Measurements from ENCODE around the gene STX18. TPM values are rescaled to one million over a fixed set of nuclear protein-coding genes. Genes with fewer than 3 reads are reported as not detected.
"Not testable (repeated sequence)": the region's sequence is repeated elsewhere in the genome, so short reads cannot be mapped to it uniquely, and the experiment has no call there.

Gene STX18
- 18.2 TPM for total RNA-seq
- long read RNA-seq, transcript STX18-201 (11 exons, 2,138 nt) = major isoform, 58 of 61 reads
- long read RNA-seq, partial matches to known transcripts = 1 of 61 reads
- long read RNA-seq, other reads (novel, unspliced or antisense) = 2 of 61 reads

GRCh38 chr4:4541661-4542570 lies at the start of gene STX18:
TSS of gene STX18 (minus strand) at chr4:4542048. CDS start at chr4:4541964, 84 bp downstream.
- peak; percentile 99 for ATAC-seq
- peak; percentile 91 for DNase-seq
- intact Hi-C loops (cut with micrococcal nuclease) = no loop called here

GRCh38 chr4:4591071-4591470 lies 49.2 kb upstream of the STX18 start:
- ATAC-seq (no peak), DNase-seq (no peak)
- intact Hi-C loops (cut with micrococcal nuclease) = no loop called here

- intact Hi-C loops (cut with micrococcal nuclease) = no loop called here
- no peak for DNase-seq
- ATAC-seq = no peak
These were observed 48.7 kb upstream of the STX18 start for GRCh38 chr4:4590546-4590945.

GRCh38 chr4:4585012-4585670 lies 43.3 kb upstream of the STX18 start:
- DNase-seq (no peak), ATAC-seq (no peak)
- intact Hi-C loops (cut with micrococcal nuclease) = no loop called here

- no peak for ATAC-seq
- intact Hi-C loops (cut with micrococcal nuclease) = no loop called here
- no peak for DNase-seq
These were observed 41.8 kb upstream of the STX18 start for GRCh38 chr4:4583606-4584005.

GRCh38 chr4:4582653-4583052 lies 40.8 kb upstream of the STX18 start:
- ATAC-seq (no peak), DNase-seq (no peak)
- intact Hi-C loops (cut with micrococcal nuclease) = no loop called here

GRCh38 chr4:4580494-4580893 lies 38.6 kb upstream of the STX18 start:
- intact Hi-C loops (cut with micrococcal nuclease) = no loop called here
- DNase-seq (no peak), ATAC-seq (no peak)

GRCh38 chr4:4578981-4579380 lies 37.1 kb upstream of the STX18 start:
- ATAC-seq (no peak), DNase-seq (no peak)
- intact Hi-C loops (cut with micrococcal nuclease) = no loop called here

GRCh38 chr4:4577359-4577875 lies 35.6 kb upstream of the STX18 start:
- intact Hi-C loops (cut with micrococcal nuclease) = no loop called here
- DNase-seq (no peak), ATAC-seq (no peak)

GRCh38 chr4:4575284-4576211 lies 33.7 kb upstream of the STX18 start:
- peak; percentile 96 for ATAC-seq
- DNase-seq = peak; percentile 80
- intact Hi-C loops (cut with micrococcal nuclease) = no loop called here

- intact Hi-C loops (cut with micrococcal nuclease) = no loop called here
- peak; percentile 63 for ATAC-seq
- peak; percentile 50 for DNase-seq
These were observed 32.9 kb upstream of the STX18 start for GRCh38 chr4:4574792-4575191.

GRCh38 chr4:4574052-4574451 lies 32.2 kb upstream of the STX18 start:
- ATAC-seq (no peak), DNase-seq (no peak)
- intact Hi-C loops (cut with micrococcal nuclease) = no loop called here

GRCh38 chr4:4572821-4573220 lies 31.0 kb upstream of the STX18 start:
- ATAC-seq (no peak), DNase-seq (no peak)
- intact Hi-C loops (cut with micrococcal nuclease) = no loop called here

GRCh38 chr4:4569861-4570260 lies 28.0 kb upstream of the STX18 start:
- DNase-seq; ATAC-seq; intact Hi-C loops (cut with micrococcal nuclease): not testable (repeated sequence)

GRCh38 chr4:4568806-4569427 lies 27.1 kb upstream of the STX18 start:
- intact Hi-C loops (cut with micrococcal nuclease) = no loop called here
- DNase-seq (no peak), ATAC-seq (no peak)

GRCh38 chr4:4566359-4566758 lies 24.5 kb upstream of the STX18 start:
- intact Hi-C loops (cut with micrococcal nuclease); DNase-seq; ATAC-seq: not testable (repeated sequence)

GRCh38 chr4:4564522-4564921 lies 22.7 kb upstream of the STX18 start:
- intact Hi-C loops (cut with micrococcal nuclease) = no loop called here
- ATAC-seq = no peak
- DNase-seq = no peak

- DNase-seq (no peak), ATAC-seq (no peak)
- intact Hi-C loops (cut with micrococcal nuclease) = no loop called here
These were observed 18.8 kb upstream of the STX18 start for GRCh38 chr4:4560642-4561041.

GRCh38 chr4:4560136-4560535 lies 18.3 kb upstream of the STX18 start:
- intact Hi-C loops (cut with micrococcal nuclease) = no loop called here
- ATAC-seq (no peak), DNase-seq (no peak)

Measured in left ventricle myocardium superior (tissue), 1 donor.